ENCODE data around the gene NPR2. TPM values are rescaled to one million over a fixed set of nuclear protein-coding genes. Genes with fewer than 3 reads are reported as not detected.
A peak's percentile ranks its signal among the peaks of the same experiment; 100 is the strongest.

The NPR2 gene
- total RNA-seq, 4 donors from 2014 or later = 26.3 to 36.0 (median 32.4) TPM

- no peak for DNase-seq (ENCODE audit: low spot score in 2 of 2)
- peak overlapping the region in 1 of 4 donors; percentile 94 for H3K27ac ChIP-seq
- no peaks in the 10 kb centered on the region for H3K27me3 ChIP-seq
- H3K4me1 ChIP-seq = peaks cover 0 to 48% (median 36%) of the 10 kb centered on the region in 4 donors
- H3K36me3 ChIP-seq = peaks cover 0 to 46% (median 20%) of the 10 kb centered on the region in 3 donors
- 56 to 62% methylated on average over 3 of the region's 3 CpGs for WGBS, 2 donors
- peak overlapping the region in 3 of 4 donors; percentile 89 to 97 (median 92) for H3K4me3 ChIP-seq
- H3K9me3 ChIP-seq = no peaks in the 10 kb centered on the region
- TF ChIP-seq POLR2A (IDR thresholded peaks at IDR 0.05) = no peak
- TF ChIP-seq, protein P1, sequence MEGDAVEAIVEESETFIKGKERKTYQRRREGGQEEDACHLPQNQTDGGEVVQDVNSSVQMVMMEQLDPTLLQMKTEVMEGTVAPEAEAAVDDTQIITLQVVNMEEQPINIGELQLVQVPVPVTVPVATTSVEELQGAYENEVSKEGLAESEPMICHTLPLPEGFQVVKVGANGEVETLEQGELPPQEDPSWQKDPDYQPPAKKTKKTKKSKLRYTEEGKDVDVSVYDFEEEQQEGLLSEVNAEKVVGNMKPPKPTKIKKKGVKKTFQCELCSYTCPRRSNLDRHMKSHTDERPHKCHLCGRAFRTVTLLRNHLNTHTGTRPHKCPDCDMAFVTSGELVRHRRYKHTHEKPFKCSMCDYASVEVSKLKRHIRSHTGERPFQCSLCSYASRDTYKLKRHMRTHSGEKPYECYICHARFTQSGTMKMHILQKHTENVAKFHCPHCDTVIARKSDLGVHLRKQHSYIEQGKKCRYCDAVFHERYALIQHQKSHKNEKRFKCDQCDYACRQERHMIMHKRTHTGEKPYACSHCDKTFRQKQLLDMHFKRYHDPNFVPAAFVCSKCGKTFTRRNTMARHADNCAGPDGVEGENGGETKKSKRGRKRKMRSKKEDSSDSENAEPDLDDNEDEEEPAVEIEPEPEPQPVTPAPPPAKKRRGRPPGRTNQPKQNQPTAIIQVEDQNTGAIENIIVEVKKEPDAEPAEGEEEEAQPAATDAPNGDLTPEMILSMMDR (IDR thresholded peaks at IDR 0.05) = no peak
- TF ChIP-seq EP300 (IDR thresholded peaks at IDR 0.05) = no peak
Observed at GRCh38 chr9:35746583-35746982, 44.8 kb upstream of the NPR2 start.

DNA sequence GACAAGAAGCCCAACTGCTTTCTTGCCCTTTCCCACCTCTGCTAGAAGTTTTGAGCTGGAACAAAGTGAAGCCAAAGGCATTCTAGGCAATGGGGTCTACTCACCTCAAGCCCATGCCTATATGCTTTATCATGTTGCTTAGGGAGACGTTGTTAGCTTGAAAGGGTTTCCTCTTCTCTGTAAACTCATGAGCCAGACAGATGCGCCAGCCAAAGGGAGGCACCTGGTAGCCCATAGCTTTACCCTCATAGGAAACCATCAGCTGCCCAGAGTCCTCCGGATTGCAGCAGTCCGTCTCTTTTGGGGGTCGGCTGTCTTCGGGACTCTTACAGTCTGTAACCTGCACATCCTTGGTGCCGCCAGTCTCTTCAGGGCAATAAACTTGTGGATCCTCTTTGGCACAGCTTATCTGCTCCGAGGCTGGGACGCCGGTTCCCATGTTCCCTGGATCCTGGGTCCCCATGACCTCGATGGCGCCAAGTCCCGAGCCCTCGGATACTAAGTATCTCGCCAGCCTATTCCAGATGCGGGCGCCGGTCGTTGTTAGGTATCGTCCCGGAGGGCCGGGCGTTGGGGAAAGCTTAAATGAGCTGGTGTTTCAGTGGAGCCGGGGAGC is 43.0 kb upstream of the NPR2 start:
- H3K27ac ChIP-seq = peak overlapping the region; percentile 77 to 94 (median 94)
- peaks cover 0 to 46% (median 38%) of the 10 kb centered on the region in 3 donors for H3K36me3 ChIP-seq
- no peaks in the 10 kb centered on the region for H3K27me3 ChIP-seq
- WGBS, 2 donors = 0 to 4% methylated on average over 10 to 21 of the region's 24 CpGs
- peaks cover 0 to 48% (median 36%) of the 10 kb centered on the region in 4 donors for H3K4me1 ChIP-seq
- TF ChIP-seq EP300 (IDR thresholded peaks at IDR 0.05) (no peak), POLR2A (IDR thresholded peaks at IDR 0.05) (no peak)
- TF ChIP-seq, protein P1 (IDR thresholded peaks at IDR 0.05) = no peak
- no peaks in the 10 kb centered on the region for H3K9me3 ChIP-seq
- H3K4me3 ChIP-seq = peak overlapping the region; percentile 73 to 97 (median 90)
- no peak for DNase-seq (ENCODE audit: low spot score in 2 of 2)

DNA sequence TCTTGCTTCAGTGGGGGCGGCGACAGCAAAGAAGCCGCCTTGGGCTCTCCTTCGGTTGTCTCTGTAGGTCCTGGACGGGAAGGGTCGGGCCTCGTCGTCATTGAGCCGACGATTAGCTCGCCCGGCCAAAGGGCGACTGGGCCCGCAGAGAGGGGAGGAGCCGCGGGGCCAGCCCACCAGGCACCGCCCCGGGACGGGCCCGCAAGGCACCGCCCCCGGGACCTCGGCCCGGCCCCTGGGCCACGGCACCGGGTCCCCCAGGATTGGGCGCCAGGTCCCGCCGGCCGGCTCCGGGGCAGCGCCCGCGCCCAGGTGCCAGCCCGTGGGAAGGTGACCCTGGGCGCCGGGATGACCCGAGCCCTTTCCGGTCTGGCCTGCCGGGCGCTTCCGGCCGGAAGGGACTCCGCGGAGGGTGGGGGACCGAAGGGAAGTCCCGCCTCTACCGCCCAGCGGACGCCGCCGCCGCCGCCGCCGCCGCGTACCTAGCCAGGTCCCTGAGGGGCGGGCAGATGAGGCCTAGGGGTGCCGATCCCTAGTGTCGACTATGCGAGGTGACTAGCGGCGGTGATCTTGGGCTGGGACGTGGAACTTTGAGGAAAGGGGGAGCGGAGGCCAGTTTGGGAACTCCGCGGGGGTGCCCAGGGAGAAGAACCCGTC is 42.4 kb upstream of the NPR2 start, which contains the start of the genes GBA2 and RGP1:
Gene GBA2 (minus strand): TSS at position 371 of the 657 bp plus-strand sequence. CDS start 524 bp downstream, outside the sequence.
Gene RGP1 (plus strand): TSS at position 430 of the 657 bp plus-strand sequence. CDS start 469 bp downstream, outside the sequence.
- TF ChIP-seq EP300 (IDR thresholded peaks at IDR 0.05) (peak; percentile 32 to 67), POLR2A (IDR thresholded peaks at IDR 0.05) (peak in 1 of 2 donors; percentile 58)
- TF ChIP-seq, protein P1 (IDR thresholded peaks at IDR 0.05) = peak in 2 of 5 experiments; percentile 17 to 24
- Histone ChIP-seq H3K27me3 (no peaks in the 10 kb centered on the region), H3K27ac (peak within 1 kb of the TSS; percentile 77 to 94 (median 94)), H3K4me1 (peaks cover 0 to 48% (median 36%) of the 10 kb centered on the region in 4 donors), H3K9me3 (no peaks in the 10 kb centered on the region), H3K4me3 (peak within 1 kb of the TSS; percentile 73 to 97 (median 90)), H3K36me3 (peaks cover 0 to 46% (median 37%) of the 10 kb centered on the region in 3 donors)
- WGBS, 2 donors = 0% methylated on average over 4 to 49 of the region's 69 CpGs
- DNase-seq (ENCODE audit: low spot score in 2 of 2) = peak; percentile 48 to 51

DNA sequence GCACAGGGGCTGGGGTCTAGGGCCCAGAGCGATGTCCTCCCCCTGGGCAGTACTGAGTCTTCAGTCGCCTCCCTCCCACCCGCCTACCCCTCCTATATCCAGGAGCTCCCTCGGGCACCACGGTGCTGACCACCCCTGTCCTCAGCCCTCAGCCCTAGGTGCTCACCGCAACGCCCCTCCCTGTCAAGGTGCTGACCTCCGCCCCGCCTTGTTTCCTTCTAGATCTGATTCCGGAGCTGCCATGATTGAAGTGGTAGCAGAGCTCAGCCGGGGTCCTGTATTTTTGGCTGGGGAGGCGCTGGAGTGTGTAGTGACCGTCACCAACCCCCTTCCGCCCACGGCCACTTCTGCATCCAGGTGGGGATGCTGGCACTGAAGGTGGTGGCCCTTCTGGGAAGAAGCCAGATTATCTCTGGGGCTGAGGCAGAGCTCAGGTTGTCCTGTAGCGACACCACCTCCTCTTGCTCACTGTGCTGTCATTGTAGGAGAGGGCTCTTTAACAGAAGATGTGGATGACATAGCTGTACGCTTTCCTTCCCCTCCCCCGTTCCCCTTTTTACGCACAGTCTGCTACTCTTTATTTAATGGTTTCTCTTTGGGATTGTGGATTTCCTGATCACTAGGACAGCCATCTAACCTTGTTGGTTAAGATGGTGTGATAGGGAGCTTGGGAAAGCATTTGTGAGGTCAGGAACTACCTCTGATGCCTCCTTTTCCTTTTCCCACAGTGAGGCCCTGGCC is 41.7 kb upstream of the NPR2 start:
- H3K9me3 ChIP-seq = no peaks in the 10 kb centered on the region
- H3K4me1 ChIP-seq = peaks cover 0 to 48% (median 36%) of the 10 kb centered on the region in 4 donors
- H3K36me3 ChIP-seq = peaks cover 0 to 46% (median 30%) of the 10 kb centered on the region in 3 donors
- no peak for DNase-seq (ENCODE audit: low spot score in 2 of 2)
- 3 to 4% methylated on average over 14 to 18 of the region's 19 CpGs for WGBS, 2 donors
- peak overlapping the region; percentile 73 to 97 (median 90) for H3K4me3 ChIP-seq
- H3K27ac ChIP-seq = peak overlapping the region; percentile 77 to 94 (median 94)
- H3K27me3 ChIP-seq = no peaks in the 10 kb centered on the region
- TF ChIP-seq, protein P1 (IDR thresholded peaks at IDR 0.05) = no peak
- TF ChIP-seq POLR2A (IDR thresholded peaks at IDR 0.05) = no peak
